ENCODE results near the gene PPIL1.

PPIL1 gene

DNA sequence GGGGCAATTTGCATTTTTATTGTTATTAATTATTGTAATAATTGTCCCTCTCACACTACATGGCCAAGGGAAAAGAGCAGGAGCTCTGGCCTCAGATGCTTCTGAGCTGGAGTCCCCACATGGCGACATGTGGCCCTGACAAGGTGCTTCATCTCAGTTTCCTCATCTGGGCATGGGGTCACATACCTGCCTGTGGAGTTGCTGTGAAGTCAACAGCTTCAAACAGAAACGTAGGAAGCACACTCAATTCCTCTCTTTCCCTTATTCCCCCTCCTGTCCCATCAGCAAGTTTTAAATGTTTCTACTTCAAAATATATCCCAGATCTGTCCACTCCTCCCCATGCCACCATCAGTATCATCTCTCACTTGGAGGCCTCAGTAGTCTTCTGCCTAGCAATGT lies 44.0 kb downstream of the PPIL1 start:
- Histone ChIP-seq H3K4me1 (ENCODE audit: insufficient read depth, low read length) (peaks cover 4% of the 10 kb centered on the region; the same call in 1 of the 2 replicates), H3K4me3 (ENCODE audit: low read length) (no peak overlapping the region), H3K27me3 (ENCODE audit: insufficient read depth, low read length) (peaks cover 9% of the 10 kb centered on the region), H3K27ac (ENCODE audit: low read depth, low read length) (no peak overlapping the region), H3K9me3 (ENCODE audit: insufficient read depth, low read depth, low read length) (peaks cover 4% of the 10 kb centered on the region; the same call in 1 of the 2 replicates), H3K36me3 (ENCODE audit: insufficient read depth, low read length) (no peaks in the 10 kb centered on the region), H3K9ac (ENCODE audit: low read depth, low read length) (no peak overlapping the region)
- WGBS: 76% methylated on average over 2 of the region's 2 CpGs

DNA sequence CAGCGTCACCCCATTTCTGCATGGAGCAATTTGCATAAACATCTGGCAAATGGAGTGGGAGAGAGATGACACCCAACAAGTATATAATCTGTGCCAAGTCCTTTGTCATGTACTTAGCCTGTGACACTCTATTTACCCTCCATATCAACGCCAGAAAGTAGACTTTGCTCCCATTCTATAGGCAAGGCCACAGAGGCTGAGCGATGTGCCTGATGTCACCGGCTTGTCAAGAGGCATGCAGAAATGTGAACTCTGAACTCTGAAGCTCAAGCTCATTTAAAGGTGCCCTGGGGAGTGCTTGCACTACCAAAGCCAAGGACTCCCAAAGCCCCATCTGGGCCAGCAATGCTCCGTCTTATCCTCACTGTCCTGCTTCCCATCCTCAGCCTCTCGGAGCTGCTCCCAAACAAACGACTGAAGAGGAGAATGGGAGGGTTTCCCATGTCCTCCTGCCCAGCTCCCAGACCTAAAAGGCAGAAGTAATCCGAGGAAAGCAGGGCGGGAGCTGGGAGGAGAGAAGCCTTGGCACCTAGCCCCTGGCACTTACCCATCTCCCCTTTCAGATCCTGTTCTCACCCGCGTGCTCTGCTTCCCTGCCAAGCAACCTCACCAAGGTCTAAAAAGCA lies 44.6 kb downstream of the PPIL1 start:
- no peak overlapping the region for H3K4me3 ChIP-seq (ENCODE audit: low read length)
- H3K27ac ChIP-seq (ENCODE audit: low read depth, low read length): no peak overlapping the region
- no peak overlapping the region for H3K9ac ChIP-seq (ENCODE audit: low read depth, low read length)
- H3K27me3 ChIP-seq (ENCODE audit: insufficient read depth, low read length): peaks cover 3% of the 10 kb centered on the region
- H3K9me3 ChIP-seq (ENCODE audit: insufficient read depth, low read depth, low read length): peaks cover 4% of the 10 kb centered on the region; the same call in 1 of the 2 replicates
- 81% methylated on average over 11 of the region's 11 CpGs for WGBS
- H3K4me1 ChIP-seq (ENCODE audit: insufficient read depth, low read length): peaks cover 2% of the 10 kb centered on the region; the same call in 1 of the 2 replicates
- no peaks in the 10 kb centered on the region for H3K36me3 ChIP-seq (ENCODE audit: insufficient read depth, low read length)

DNA sequence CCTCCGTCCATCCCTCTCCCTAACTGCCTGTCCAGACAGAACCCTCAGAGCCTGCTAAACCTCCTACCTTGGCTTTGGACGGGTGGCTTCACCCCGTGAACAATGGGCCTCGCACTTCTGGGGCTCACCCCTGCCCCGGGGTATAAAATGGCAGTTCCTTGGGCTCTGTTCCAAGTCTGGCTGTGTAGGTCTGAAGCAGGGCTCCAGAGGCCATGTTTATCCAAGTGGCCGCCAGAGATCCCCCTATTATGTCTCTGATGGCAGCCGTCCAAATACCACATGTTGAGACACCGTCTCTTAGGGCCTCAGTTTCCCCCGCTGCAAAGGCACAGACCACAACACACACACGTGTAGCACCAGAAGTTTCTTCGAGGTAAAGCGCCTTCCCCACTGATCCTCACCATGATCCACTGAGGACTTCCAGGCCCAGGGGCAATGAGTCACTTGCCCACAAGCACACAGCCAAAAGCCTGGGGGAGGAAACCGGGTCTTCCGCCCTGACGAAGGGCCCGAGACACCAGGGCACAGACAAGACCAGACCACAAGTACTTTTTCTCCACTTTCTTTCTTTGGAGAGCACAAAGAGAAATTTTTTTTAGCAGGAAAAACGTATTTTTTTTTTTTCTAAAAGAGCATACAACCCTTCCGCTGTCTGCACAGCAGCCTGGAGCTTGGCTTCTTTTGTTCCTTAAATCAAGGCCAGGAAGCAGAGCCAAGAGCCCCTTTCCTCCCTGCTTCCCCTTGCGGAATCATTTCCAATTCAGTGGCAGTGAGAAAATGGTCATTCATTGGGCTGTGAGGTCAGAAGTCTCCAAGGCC lies 47.1 kb downstream of the PPIL1 start:
- Histone ChIP-seq H3K27ac (ENCODE audit: low read depth, low read length) (no peak overlapping the region), H3K4me1 (ENCODE audit: insufficient read depth, low read length) (no peaks in the 10 kb centered on the region), H3K9ac (ENCODE audit: low read depth, low read length) (no peak overlapping the region), H3K27me3 (ENCODE audit: insufficient read depth, low read length) (no peaks in the 10 kb centered on the region), H3K9me3 (ENCODE audit: insufficient read depth, low read depth, low read length) (no peaks in the 10 kb centered on the region), H3K36me3 (ENCODE audit: insufficient read depth, low read length) (no peaks in the 10 kb centered on the region), H3K4me3 (ENCODE audit: low read length) (no peak overlapping the region)
- 86% methylated on average over 19 of the region's 19 CpGs for WGBS

DNA sequence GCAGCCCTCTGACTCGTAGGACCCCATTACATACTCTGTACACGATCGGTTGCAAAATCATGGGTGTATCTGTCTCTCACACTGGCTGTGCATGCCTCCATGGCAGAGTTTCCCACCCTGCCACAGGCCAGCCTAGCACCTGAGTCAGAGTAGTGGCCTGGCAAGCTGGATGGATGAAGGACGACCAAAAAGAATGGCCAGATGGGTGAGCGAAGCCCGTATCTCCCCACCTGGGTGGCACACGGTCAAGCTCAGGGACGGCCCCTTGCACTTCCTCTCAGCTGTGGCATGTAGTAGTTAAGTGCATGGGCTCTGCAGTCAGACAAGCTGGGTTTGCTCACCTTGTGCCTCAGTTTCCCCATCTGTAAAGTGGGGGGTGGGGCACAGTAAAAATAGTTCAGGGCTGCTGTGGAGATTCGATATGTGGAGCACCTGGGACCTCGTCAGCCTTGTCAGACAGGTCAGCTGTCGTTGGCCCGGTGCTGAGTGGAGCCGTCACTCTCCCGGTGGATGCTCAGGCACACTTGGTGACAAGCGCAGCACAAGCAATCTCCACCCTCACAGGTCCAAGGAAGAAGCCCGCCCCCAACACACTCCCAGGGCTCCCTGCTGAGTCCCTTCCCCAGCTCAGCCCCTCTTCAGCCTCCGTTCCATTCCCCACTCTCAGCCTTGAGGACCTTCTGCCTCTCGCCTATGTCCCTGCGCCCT lies 47.9 kb downstream of the PPIL1 start:
- Histone ChIP-seq H3K9me3 (ENCODE audit: insufficient read depth, low read depth, low read length) (no peaks in the 10 kb centered on the region), H3K4me3 (ENCODE audit: low read length) (no peak overlapping the region), H3K4me1 (ENCODE audit: insufficient read depth, low read length) (no peaks in the 10 kb centered on the region; the same call in 1 of the 2 replicates), H3K9ac (ENCODE audit: low read depth, low read length) (no peak overlapping the region), H3K27ac (ENCODE audit: low read depth, low read length) (no peak overlapping the region), H3K27me3 (ENCODE audit: insufficient read depth, low read length) (no peaks in the 10 kb centered on the region), H3K36me3 (ENCODE audit: insufficient read depth, low read length) (no peaks in the 10 kb centered on the region)
- 90% methylated on average over 19 of the region's 19 CpGs for WGBS

DNA sequence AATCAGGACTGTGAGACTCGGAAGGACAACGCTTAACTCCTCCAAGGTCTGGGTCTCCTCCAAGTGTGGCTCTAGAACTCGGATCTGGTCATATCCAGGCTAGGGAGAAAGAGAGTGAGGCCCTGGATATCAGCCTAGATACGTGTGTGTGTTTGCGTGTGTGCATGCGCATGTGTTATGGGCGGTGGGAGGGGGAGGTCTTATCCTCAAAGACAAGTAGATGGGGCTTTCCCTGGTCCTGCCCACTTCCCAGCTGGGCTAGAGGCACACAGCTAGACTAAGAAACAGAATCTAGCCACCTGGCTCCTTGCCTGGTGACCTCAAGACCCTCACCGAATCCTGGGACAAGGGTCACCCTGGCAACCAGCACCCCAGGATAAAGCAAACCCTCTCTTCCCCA lies 48.6 kb downstream of the PPIL1 start:
- peaks cover 4% of the 10 kb centered on the region; the same call in 1 of the 2 replicates for H3K4me1 ChIP-seq (ENCODE audit: insufficient read depth, low read length)
- no peaks in the 10 kb centered on the region for H3K9me3 ChIP-seq (ENCODE audit: insufficient read depth, low read depth, low read length)
- 81% methylated on average over 8 of the region's 8 CpGs for WGBS
- no peaks in the 10 kb centered on the region for H3K27me3 ChIP-seq (ENCODE audit: insufficient read depth, low read length)
- H3K4me3 ChIP-seq (ENCODE audit: low read length): no peak overlapping the region
- H3K27ac ChIP-seq (ENCODE audit: low read depth, low read length): no peak overlapping the region
- no peak overlapping the region for H3K9ac ChIP-seq (ENCODE audit: low read depth, low read length)
- no peaks in the 10 kb centered on the region for H3K36me3 ChIP-seq (ENCODE audit: insufficient read depth, low read length)

DNA sequence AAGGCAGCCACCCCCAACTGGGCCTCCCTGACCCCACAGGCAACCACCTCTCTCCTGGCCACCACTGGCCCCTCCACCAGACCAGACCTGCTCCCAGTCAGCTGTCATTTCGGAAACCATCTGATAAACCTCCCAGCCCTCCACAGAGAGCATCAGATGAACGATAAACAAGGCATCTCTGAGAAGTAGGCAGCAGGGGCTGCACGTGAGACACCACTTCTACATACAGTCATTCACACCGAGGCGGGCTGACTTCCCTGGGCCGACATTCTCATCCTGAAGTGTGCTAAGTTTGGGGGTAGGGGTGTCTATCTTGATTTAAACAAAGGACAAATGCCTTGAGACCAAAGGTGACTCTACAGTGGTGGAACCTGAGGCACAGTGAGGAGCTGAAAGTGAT lies 49.2 kb downstream of the PPIL1 start:
- 92% methylated on average over 6 of the region's 6 CpGs for whole genome bisulfite sequencing

DNA sequence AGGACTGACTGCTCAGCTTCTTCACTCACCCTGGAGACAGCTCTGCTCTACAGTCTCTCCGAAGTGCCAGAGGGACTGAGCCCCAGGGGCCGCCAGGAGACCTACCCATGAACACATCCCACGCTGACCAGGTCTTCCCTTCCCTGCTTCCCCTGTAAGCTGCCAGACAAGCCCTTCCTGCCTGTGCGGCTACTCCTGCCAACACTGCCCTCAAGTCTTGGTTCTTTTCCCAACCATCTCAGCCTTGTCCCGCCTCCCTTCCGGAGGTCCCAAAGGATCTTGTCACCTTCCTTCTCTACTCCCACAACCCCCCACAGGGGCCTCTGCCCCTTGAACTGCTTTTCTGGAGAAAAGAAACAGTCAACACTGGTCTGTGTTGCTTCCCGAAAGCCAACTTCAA lies 50.4 kb downstream of the PPIL1 start:
- H3K4me3 ChIP-seq (ENCODE audit: low read length): no peak overlapping the region
- no peak overlapping the region for H3K9ac ChIP-seq (ENCODE audit: low read depth, low read length)
- H3K27me3 ChIP-seq (ENCODE audit: insufficient read depth, low read length): no peaks in the 10 kb centered on the region
- H3K4me1 ChIP-seq (ENCODE audit: insufficient read depth, low read length): peaks cover 10% of the 10 kb centered on the region; the same call in 1 of the 2 replicates
- H3K36me3 ChIP-seq (ENCODE audit: insufficient read depth, low read length): no peaks in the 10 kb centered on the region
- H3K9me3 ChIP-seq (ENCODE audit: insufficient read depth, low read depth, low read length): no peaks in the 10 kb centered on the region
- H3K27ac ChIP-seq (ENCODE audit: low read depth, low read length): no peak overlapping the region
- 89% methylated on average over 7 of the region's 7 CpGs for WGBS

More for the DNA sequence above, 49.2 kb downstream of the PPIL1 start:
- H3K4me1 ChIP-seq (ENCODE audit: insufficient read depth, low read length): peaks cover 10% of the 10 kb centered on the region; the same call in 1 of the 2 replicates
- no peaks in the 10 kb centered on the region for H3K36me3 ChIP-seq (ENCODE audit: insufficient read depth, low read length)
- no peaks in the 10 kb centered on the region for H3K9me3 ChIP-seq (ENCODE audit: insufficient read depth, low read depth, low read length)
- no peaks in the 10 kb centered on the region for H3K27me3 ChIP-seq (ENCODE audit: insufficient read depth, low read length)
- no peak overlapping the region for H3K9ac ChIP-seq (ENCODE audit: low read depth, low read length)
- no peak overlapping the region for H3K27ac ChIP-seq (ENCODE audit: low read depth, low read length)
- H3K4me3 ChIP-seq (ENCODE audit: low read length): no peak overlapping the region

DNA sequence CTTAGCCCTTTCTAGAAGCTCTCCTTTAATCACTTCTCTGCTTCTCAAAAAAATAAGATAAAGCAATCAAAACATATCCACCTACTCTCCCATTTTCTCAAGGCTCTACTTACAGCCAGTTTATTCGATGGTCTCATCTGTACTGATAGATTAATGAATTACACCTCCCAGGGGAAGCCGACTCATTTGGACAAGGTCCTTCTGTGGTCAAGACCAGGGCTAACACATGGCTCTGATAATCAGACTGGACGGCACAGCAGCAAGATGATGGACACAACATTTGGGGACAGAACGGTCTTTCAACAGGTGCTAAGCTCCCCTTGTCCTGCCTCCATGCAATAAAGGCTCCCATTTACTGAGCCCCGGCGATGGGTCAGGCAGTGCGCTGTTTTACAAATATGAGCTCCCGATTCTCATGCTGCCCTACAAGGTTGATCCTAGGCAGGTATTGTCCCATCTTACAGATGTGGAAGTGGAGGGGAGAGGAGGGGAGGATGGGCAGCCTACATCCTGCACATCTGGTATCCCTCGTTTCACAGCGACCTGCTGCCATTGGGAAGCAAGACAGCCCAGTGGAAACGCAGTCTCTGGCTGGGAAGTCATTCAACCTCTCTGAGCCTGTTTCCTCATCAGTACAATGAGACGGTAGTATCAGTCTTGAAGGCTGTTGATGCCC lies 51.0 kb downstream of the PPIL1 start:
- Histone ChIP-seq H3K4me3 (ENCODE audit: low read length) (no peak overlapping the region), H3K4me1 (ENCODE audit: insufficient read depth, low read length) (peaks cover 10% of the 10 kb centered on the region; the same call in 1 of the 2 replicates), H3K9ac (ENCODE audit: low read depth, low read length) (no peak overlapping the region), H3K36me3 (ENCODE audit: insufficient read depth, low read length) (no peaks in the 10 kb centered on the region), H3K27ac (ENCODE audit: low read depth, low read length) (no peak overlapping the region), H3K27me3 (ENCODE audit: insufficient read depth, low read length) (no peaks in the 10 kb centered on the region), H3K9me3 (ENCODE audit: insufficient read depth, low read depth, low read length) (no peaks in the 10 kb centered on the region)
- 93% methylated on average over 12 of the region's 12 CpGs for WGBS

DNA sequence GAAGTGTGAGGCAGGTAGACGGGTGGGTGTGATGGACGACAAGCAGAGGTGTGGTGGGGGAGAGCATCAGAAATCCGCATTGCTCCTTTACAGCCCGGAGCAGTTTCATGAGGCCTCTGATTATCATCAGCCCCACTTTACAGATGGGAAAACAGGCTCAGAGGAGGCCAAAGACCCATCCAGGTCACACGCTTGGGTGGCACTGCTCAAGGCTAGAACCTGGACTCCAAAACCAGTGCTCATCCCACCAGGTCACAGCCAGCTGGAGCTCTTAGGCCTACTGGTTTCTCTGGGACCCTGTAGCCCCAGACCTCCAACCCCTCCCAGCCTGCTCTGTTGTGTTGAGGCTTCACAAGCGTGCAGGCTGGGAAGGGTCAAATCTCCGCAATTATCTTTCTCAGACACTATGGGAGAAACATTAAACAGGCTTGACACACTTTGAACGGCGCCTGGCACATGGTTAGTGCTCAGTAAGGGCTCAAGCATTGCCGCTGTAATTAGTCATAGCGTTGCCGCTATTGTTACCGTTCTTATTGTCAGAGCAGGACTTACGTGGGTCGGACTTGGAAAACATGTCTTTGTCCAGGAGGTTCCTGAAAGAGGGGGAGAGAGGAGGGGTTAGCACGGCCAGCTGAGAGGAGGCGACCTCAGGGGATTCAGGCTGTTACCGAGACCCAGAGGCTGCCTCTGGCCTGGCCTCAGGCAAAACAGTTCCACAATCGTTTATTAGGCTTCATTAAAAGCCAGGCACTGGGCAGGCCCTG lies 51.9 kb downstream of the PPIL1 start:
- H3K36me3 ChIP-seq (ENCODE audit: insufficient read depth, low read length): no peaks in the 10 kb centered on the region
- H3K27me3 ChIP-seq (ENCODE audit: insufficient read depth, low read length): no peaks in the 10 kb centered on the region
- no peak overlapping the region for H3K27ac ChIP-seq (ENCODE audit: low read depth, low read length)
- no peak overlapping the region for H3K9ac ChIP-seq (ENCODE audit: low read depth, low read length)
- peaks cover 14% of the 10 kb centered on the region; the same call in 1 of the 2 replicates for H3K4me1 ChIP-seq (ENCODE audit: insufficient read depth, low read length)
- H3K9me3 ChIP-seq (ENCODE audit: insufficient read depth, low read depth, low read length): no peaks in the 10 kb centered on the region
- H3K4me3 ChIP-seq (ENCODE audit: low read length): no peak overlapping the region
- 81% methylated on average over 19 of the region's 19 CpGs for WGBS

DNA sequence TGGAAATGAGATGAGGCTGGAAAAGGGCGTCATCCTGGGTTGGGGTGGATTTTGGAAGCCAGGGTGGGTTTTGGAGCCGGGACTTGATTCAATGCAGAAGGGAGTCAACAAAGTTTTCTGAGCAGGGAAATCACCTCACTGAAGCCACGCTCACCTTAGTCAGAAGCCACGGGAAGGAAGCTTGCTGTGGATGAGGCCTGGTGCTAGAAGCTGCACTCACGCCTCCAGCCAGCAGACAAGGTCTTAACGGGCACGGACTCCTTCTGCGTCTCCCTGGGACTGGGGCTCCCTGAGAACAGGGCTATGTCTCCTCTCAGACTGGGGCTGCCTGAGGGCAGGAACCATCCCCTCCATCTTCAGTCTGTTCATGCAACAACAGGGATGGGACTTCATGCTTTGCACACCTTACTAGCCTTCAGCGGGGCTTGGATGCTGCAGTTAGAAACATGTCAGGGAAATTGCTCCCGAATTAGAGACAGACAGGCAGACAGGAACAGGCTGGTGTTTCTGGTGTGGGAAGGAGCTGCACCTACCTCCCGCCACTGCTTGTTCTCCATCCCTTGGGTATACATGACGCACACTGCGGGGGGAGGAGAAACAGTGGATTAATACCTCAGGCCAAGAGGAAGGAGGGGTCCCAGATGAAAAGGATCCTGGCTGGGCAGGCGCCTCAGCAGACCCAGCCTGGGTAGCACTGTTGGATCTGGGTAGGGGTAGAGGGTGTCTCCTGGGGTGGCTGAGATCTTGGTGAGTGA lies 52.8 kb downstream of the PPIL1 start:
- WGBS: 84% methylated on average over 14 of the region's 14 CpGs

More for the DNA sequence above, 52.8 kb downstream of the PPIL1 start:
- peaks cover 16% of the 10 kb centered on the region; the same call in 1 of the 2 replicates for H3K4me1 ChIP-seq (ENCODE audit: insufficient read depth, low read length)
- no peaks in the 10 kb centered on the region for H3K36me3 ChIP-seq (ENCODE audit: insufficient read depth, low read length)
- H3K27ac ChIP-seq (ENCODE audit: low read depth, low read length): no peak overlapping the region
- no peaks in the 10 kb centered on the region for H3K9me3 ChIP-seq (ENCODE audit: insufficient read depth, low read depth, low read length)
- no peak overlapping the region for H3K4me3 ChIP-seq (ENCODE audit: low read length)
- no peak overlapping the region for H3K9ac ChIP-seq (ENCODE audit: low read depth, low read length)
- no peaks in the 10 kb centered on the region for H3K27me3 ChIP-seq (ENCODE audit: insufficient read depth, low read length)
